ENCODE data around the gene PSMA2.

PSMA2 gene

GRCh38 chr7:42945821-42946626 lies 14.1 kb upstream of the PSMA2 start:
- H3K4me3 ChIP-seq (ENCODE audit: low read depth, low read length): no peak overlapping the region
- no peak for TF ChIP-seq CTCF (IDR thresholded peaks at IDR 0.05; ENCODE audit: borderline replicate concordance, insufficient read depth, low read depth, low read length)

GRCh38 chr7:42940985-42941847 lies 9.2 kb upstream of the PSMA2 start:
- H3K4me3 ChIP-seq (ENCODE audit: low read depth, low read length): no peak overlapping the region
- peak; percentile 84 for TF ChIP-seq CTCF (IDR thresholded peaks at IDR 0.05; ENCODE audit: borderline replicate concordance, insufficient read depth, low read depth, low read length)

- H3K4me3 ChIP-seq (ENCODE audit: low read depth, low read length): no peak overlapping the region
- TF ChIP-seq CTCF (IDR thresholded peaks at IDR 0.05; ENCODE audit: borderline replicate concordance, insufficient read depth, low read depth, low read length): no peak
Observed at GRCh38 chr7:42939457-42940240, 7.7 kb upstream of the PSMA2 start.

GRCh38 chr7:42935861-42936260 lies 3.9 kb upstream of the PSMA2 start:
- no peak for TF ChIP-seq CTCF (IDR thresholded peaks at IDR 0.05; ENCODE audit: borderline replicate concordance, insufficient read depth, low read depth, low read length)
- H3K4me3 ChIP-seq (ENCODE audit: low read depth, low read length): no peak overlapping the region

GRCh38 chr7:42934291-42934690 lies 2.3 kb upstream of the PSMA2 start:
- no peak overlapping the region for H3K4me3 ChIP-seq (ENCODE audit: low read depth, low read length)
- no peak for TF ChIP-seq CTCF (IDR thresholded peaks at IDR 0.05; ENCODE audit: borderline replicate concordance, insufficient read depth, low read depth, low read length)

- H3K4me3 ChIP-seq (ENCODE audit: low read depth, low read length): peak overlapping the region; percentile 78
- TF ChIP-seq CTCF (IDR thresholded peaks at IDR 0.05; ENCODE audit: borderline replicate concordance, insufficient read depth, low read depth, low read length): no peak
Observed at GRCh38 chr7:42932811-42933591, 1.0 kb upstream of the PSMA2 start.

Measured in GM12875 (cell line).